Activated CD4-positive, alpha-beta T cell treated with anti-CD3 and anti-CD28 coated beads, Interleukin-2, amount 50 U/mL, for 16 hours (primary cell): Measurements from ENCODE around the gene LOXL3.
A peak's percentile ranks its signal among the peaks of the same experiment; 100 is the strongest.

Experiments used
- DNase-seq: peaks from one replicate; pipeline ENCODE4 v3.0.0-alpha.2; 2020

Gene LOXL3

GRCh38 chr2:74504591-74504990 lies 49.2 kb downstream of the LOXL3 start:
- DNase-seq: no peak

DNA sequence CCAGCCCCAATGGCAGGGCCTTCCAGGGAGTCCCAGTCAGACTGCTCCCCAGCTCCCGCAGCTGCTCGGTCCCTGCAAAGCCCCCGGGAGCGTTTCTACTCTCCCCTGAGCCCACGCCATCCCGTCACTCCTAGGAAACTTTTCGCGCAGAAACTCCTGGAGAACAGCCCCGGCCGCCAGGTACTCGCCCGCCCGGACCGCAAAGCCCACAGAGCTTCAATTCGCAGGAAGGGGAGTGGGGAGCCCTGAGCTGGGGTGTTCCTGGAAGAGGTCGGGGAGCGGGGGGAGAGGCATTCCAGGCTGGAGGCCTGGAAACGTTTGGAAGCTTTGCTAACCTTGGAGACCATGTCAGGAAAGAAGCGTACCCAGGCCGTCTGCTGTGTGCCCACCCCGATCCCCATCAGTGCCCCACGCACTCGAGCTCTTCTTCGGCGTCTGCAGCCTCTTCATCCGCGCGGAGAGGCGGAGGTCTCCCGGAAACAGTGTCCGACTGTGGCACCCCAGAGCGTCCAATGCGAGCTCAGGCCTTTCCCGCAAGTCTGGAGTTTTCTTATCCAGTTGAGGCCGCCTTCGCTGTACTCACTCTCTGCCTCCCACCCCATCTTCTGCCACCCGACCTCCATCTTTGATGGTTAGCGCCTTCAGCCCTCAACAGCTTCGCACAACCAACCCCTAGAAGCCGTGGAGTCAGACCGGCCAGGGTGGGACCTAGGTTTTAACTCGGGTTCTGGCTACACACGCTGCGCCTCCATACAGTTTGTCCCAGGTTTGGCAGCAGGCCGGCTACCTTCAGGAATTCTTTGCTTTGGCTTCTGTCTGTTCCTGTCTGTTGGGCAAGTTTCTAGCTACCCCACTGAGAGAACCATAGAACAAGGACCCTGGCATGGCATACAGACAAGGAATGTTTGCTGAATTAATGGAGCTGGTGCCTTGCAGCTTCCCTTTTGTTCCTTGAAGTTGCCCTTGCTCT lies 50.0 kb downstream of the LOXL3 start:
- DNase-seq: no peak

DNA sequence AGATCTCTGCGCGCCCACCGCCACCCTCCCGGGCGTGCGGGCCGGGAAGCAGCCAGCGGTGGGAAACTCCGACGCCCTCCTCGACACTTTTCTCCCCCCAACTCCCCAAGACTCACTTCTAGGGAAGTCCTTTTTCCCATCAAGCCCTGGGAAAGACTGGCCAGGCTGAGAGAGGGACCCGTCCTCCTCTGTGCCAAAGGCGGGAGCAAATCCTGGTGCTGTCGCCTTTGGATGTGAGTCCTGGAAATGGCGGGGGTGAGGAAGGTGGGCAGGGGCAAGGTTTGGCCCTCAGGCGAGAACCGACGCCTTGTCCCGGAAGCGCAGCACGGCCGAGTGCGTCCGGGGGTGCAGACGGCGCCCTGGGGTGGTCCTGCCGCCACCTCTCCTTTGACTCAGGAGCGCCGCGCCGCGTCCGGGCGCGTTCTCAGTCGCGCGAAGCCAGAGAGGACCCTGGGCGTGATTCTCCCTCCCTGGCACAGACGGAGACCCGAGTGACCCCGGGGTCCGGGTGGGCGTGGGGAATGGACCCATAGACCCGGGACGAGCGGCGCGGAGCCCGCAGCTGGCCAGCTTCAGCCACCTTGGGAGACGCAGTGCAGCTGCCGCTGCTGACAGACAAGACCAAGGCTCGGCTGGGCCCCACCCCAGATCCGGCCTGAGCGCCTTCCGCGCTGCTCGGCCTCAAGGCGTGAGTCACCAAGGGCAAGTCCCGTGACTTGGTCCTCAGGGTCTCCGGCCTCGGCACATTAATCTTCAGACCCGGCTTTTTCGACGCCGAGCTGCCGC lies 50.8 kb downstream of the LOXL3 start:
- peak; percentile 78 for DNase-seq

DNA sequence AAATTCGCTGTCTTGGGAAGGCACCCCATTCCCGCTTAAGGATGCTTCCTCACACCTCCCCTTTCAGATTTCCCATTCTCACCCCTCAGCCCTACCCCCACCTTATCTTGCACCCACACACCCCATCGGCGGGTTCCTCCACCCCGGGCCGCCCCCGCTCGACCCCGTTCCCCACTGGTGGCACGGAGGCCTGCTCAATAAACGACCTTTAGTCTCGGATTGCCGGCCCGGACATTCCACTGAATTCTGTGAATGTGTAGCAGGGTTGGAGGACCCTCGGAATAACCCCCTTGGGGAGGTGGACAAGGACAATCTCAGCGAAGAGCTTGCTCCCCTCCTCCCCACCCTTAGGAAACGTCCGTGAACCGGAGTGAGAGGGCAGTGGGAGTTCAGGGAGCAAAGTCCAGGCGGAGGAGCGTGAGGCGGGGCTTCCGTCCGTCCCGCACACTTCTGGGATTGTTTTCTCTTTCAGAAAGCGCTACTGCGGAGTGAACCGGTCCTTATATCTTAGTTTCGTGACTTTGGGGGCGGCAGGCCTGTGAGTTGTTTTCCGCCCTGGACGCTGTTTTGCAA lies 51.5 kb downstream of the LOXL3 start:
- no peak for DNase-seq

DNA sequence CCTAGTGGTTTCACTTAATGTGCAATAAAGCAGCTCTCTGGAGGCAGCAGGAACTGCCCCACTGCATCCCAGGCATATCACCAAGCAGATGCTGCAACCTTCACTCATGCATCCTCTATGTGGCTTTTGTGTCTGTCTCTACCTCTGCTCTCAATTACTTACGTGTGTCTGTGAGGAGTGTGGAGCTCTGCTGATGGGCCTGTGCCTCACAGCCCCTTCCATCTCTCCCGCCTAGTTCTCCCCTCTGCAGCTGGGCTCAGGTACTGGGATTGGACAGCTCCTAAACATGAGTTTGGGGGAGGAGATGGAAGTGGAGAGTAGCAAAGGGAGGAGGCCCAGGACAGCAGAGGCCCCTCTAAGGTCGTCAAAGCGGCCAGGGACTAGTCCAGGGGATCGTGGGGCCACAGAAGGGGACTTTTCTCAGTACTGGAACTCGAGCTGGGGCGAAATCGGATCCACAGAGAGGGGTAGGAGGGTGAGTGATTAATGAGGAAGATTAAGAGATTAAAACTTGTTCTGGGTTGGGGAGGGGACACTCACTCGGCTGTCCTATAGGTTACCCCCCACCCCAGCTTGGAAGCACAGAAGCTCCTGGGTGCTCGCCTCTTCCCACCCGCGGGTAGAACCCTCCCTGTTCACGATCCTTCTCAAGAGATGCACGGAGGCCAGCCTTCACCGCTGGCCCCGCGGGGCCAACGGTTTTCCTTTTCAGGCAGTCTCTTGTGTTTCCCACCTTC lies 52.2 kb downstream of the LOXL3 start:
- DNase-seq: no peak

DNA sequence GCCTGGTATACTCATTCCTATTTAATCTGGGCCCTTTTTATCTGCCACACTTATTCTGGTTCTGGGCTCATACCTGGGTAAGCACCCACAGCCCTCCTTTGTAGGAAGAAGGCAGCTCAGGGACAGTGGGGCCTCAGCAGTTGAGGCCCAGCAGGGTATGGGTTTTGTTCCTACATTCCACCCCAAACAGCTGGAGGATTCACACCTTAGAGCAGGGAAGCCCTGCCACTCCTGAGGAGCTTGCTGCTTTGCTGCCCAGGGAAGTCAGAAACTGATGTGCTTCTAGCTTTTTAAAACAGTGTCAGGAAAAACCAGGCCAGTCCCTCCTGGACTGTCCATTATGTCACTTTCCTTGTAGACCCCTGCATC lies 53.2 kb downstream of the LOXL3 start:
- DNase-seq: no peak

- no peak for DNase-seq
Observed at GRCh38 chr2:74499940-74500577, 53.7 kb downstream of the LOXL3 start.

- peak; percentile 35 for DNase-seq
Observed at GRCh38 chr2:74499267-74499939, 54.3 kb downstream of the LOXL3 start, which contains the start of gene LBX2. LBX2 (minus strand) TSS chr2:74499603; CDS start chr2:74499537, 66 bp downstream.

GRCh38 chr2:74498500-74499266 lies 55.1 kb downstream of the LOXL3 start:
- peak; percentile 60 for DNase-seq

DNA sequence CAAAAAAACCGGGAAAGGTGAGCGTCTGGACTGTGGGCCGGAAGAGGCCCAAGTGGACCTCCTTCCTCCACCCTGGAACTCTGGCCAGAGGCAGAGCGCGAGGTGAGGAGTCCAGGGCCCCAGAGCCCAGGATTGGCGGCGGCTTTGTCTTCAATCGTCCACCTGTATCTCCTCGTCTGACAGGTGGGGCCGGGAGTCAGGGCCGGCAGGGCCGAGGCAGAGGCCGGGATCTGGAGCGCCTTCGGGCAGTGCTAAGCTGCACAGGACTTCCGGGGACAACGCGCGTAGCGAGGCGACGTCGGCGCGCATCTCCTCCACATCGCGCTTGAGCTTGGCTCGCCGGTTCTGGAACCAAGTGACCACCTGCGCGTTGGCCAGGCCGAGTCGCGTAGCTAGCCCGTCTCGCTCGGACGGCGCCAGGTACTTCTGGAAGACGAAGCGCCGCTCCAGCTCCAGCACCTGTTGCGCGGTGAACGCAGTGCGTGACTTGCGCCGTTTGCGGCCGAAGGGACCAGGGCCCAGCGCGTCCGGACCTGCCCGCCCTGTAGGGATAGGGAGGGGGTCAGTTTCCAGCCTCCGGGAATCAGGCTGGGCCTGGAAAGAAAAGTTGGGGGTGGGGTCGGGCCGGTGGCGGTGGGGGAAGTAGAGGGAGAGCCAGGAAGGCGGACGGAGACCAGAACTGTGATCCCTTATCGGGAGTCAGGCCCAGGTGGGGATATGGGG lies 55.8 kb downstream of the LOXL3 start:
- DNase-seq: peak; percentile 29

GRCh38 chr2:74496997-74497776 lies 56.6 kb downstream of the LOXL3 start:
- DNase-seq: no peak

DNA sequence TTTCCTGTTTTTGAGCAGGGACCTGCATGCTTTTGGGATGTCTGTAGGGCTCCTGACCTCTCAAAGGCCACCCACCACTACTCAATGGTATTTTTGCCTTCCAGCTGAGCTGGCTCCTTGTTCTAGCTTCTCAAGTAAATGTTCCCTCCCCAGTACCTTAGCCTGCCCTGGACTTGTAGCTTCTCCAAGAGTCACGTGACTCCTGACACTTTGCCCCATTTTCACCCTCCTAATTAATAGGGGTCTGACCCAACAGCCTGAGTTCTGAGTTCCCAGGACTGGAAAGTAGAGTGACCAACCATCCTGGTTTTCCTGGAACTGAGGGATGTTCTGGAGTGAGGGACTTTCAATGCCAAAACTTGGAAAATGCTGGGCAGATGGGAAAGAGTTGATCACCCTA lies 58.3 kb downstream of the LOXL3 start:
- DNase-seq: no peak

GRCh38 chr2:74493546-74493945 lies 60.2 kb downstream of the LOXL3 start:
- DNase-seq: no peak

- no peak for DNase-seq
Observed at GRCh38 chr2:74491648-74492544, 61.8 kb downstream of the LOXL3 start.

GRCh38 chr2:74489906-74490305 lies 63.8 kb downstream of the LOXL3 start:
- no peak for DNase-seq

DNA sequence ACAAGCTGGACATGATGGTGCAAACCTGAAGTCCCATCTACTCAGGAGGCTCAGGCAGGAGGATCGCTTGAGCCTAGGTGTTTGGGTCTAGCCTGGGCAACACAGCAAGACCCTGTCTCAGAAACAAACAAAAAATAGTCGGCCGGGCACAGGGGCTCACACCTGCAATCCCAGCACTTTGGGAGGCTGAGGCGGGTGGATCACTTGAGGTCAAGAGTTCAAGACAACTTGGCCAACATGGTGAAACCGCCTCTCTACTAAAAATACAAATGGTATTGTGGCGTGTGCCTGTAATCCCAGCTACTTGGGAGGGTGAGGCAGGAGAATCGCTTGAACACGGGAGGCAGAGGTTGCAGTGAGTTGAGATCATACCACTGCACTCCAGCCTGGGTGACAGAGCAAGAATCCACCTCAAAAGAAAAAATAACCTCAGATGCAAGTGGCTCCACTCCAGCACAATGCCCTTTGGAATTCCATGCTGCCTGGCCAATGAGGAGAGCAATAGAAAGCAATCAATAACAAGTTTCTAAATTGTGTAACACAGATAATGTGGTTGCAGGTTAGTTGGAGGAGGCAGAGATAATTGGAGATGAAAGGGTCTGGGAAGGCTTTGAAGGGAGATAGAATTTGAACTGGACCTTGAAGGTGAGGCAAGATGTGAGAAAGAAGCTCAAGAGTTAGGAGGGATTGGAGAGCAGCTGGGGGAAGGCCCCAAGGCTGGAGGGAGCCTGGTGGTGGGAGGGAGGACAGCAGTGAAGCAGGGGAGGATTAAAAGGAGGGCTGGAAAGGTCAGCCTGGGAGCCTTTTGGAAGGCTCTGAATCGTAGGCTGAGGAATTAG lies 64.9 kb downstream of the LOXL3 start:
- no peak for DNase-seq

DNA sequence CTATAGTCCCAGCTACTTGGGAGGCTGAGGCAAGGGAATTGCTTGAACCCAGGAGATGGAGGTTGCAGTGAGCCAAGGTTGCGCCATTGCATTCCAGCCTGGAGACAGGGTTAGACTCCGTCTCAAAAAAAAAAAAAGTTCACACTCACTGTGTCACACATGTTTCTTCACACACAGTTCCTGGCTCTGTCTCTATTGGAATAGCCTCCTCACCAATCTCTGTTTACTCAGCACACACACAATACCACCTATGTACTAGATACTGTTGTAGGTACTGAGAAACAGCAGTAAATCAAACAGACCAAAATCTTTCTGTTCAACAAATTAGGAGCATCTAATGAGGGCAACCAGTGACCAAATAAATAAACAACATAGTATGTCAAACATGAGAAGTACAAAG lies 67.6 kb downstream of the LOXL3 start:
- DNase-seq: no peak
